ENCODE measurements around the gene ENTPD2. TPM values are rescaled to one million over a fixed set of nuclear protein-coding genes. Genes with fewer than 3 reads are reported as not detected.

Gene ENTPD2
- total and polyA plus RNA-seq, 5 donors = 0.92 to 2.9 (median 1.6) TPM

DNA sequence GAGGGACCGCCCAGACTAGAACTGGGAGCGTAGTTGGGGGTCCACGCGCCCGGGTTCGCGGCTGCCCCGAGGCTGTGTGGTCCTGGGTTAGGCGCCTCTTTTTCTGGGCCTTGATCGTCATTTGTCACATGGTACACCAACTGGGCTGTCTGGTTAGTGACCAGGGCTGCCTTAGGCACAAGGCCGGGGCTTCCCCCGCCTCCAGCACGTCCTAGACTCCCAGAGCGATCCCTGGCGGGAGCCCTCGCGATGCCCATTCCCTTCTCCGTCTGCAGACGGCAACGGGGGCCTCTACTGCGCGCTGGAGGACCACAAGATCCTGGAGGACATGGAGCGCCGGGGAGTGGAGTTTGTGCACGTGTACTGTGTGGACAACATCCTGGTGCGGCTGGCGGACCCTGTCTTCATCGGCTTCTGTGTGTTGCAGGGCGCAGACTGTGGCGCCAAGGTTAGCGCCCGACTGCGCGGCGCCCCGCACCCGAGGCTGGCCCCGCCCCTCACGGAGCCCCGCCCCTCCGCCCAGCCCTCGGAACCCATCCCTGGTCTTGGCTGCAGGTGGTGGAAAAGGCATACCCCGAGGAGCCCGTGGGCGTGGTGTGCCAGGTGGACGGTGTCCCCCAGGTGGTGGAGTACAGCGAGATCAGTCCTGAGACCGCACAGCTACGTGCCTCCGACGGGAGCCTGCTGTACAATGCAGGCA, 25.0 kb upstream of the ENTPD2 start:
- Histone ChIP-seq H3K9me3 (ENCODE audit: control insufficient read depth, low read length) (no peaks in the 10 kb centered on the region), H3K4me1 (ENCODE audit: control insufficient read depth, insufficient read depth, low read length) (no peaks in the 10 kb centered on the region), H3K4me3 (ENCODE audit: low read length) (no peak overlapping the region), H3K27me3 (ENCODE audit: control insufficient read depth, insufficient read depth) (no peaks in the 10 kb centered on the region), H3K27ac (ENCODE audit: low read length) (no peak overlapping the region)
- 77% methylated on average over 51 of the region's 51 CpGs for WGBS
- intact Hi-C loops (cut with DNase I) = no loop called here
- ATAC-seq = no peak
- peak in 2 of 3 donors; percentile 49 to 57 for DNase-seq

DNA sequence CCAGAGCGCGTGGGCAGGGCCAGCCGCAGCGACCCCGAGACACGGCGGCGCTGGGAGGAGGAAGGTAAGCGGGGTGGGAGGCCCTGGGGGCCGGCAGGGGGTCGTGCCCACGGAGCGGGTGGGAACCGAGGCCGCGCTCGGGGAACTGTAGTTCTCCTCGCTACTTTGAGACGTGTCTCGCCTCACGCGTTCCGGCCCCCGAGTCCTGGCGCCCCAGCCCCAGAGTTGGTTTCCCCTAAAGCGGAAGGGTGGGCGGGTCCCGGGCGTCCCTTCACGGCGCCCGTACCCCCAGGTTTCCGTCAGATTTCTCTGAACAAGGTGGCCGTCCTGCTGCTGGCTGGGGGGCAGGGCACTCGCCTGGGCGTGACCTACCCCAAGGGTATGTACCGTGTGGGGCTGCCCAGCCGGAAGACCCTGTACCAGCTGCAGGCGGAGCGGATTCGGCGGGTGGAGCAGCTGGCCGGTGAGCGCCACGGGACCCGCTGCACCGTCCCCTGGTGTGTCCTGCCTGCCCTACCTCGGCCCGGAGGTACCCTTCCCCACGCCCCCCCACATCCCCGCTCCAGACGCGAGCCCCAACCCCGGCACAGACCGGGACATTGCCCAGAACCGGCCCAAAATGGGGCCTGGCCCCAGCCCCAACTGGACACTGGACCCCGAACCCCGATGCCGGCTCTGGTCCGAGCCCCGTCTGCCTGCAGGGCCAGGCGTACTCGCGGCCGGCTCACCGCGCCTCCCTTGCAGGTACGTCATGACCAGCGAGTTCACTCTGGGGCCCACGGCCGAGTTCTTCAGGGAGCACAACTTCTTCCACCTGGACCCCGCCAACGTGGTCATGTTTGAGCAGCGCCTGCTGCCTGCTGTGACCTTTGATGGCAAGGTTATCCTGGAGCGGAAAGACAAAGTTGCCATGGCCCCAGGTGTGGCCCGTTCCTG, 24.2 kb upstream of the ENTPD2 start:
- peak; percentile 17 to 30 for ATAC-seq
- Histone ChIP-seq H3K27ac (ENCODE audit: low read length) (peak overlapping the region; percentile 16), H3K27me3 (ENCODE audit: control insufficient read depth, insufficient read depth) (no peaks in the 10 kb centered on the region), H3K4me1 (ENCODE audit: control insufficient read depth, insufficient read depth, low read length) (no peaks in the 10 kb centered on the region), H3K4me3 (ENCODE audit: low read length) (peak overlapping the region; percentile 74), H3K9me3 (ENCODE audit: control insufficient read depth, low read length) (no peaks in the 10 kb centered on the region)
- intact Hi-C loops (cut with DNase I) = no loop called here
- 20% methylated on average over 76 of the region's 76 CpGs for WGBS
- peak in 2 of 3 donors; percentile 74 to 76 for DNase-seq

DNA sequence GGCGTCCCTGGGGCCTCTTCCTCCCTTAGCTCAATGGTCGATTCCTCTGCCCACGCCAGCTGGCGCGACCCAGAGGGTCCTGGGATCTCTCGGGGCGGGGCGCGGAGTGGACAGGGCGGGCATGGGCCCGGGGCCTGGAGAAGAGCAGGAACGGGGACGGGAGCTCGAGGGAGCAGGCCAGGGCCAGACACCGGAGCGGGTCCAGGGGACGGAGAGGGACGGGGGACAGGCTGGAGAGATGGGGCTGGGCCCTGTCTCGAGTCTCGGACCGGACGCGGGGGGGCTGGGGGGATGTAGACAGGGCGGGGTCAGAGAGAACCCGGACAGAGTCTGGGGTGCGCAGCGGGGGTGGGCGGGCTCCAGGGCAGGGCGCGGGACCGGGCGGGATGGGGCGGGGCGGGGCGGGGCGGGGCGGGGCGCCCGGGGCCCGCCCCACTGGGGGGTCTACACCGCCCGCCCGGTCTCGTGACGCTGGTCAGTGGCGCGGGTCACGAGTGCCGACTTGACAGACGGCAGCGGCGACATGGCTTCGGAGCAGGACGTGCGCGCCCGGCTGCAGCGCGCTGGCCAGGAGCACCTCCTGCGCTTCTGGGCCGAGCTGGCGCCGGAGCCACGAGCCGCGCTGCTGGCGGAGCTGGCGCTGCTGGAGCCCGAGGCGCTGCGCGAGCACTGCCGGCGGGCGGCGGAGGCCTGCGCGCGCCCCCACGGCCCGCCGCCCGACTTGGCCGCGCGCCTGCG, 23.3 kb upstream of the ENTPD2 start, which contains the start of gene UAP1L1:
Gene UAP1L1 (plus strand): TSS at position 508 of the 738 bp plus-strand sequence. CDS start 16 bp downstream, at position 524.
- H3K27ac ChIP-seq (ENCODE audit: low read length) = peak within 1 kb of the TSS; percentile 50
- H3K27me3 ChIP-seq (ENCODE audit: control insufficient read depth, insufficient read depth) = no peaks in the 10 kb centered on the region
- ATAC-seq (peak; percentile 67 to 77), DNase-seq (peak; percentile 75 to 94 (median 93))
- WGBS = under 1% methylated on average over 87 of the region's 87 CpGs
- H3K9me3 ChIP-seq (ENCODE audit: control insufficient read depth, low read length) = no peaks in the 10 kb centered on the region
- no peaks in the 10 kb centered on the region for H3K4me1 ChIP-seq (ENCODE audit: control insufficient read depth, insufficient read depth, low read length)
- intact Hi-C loops (cut with DNase I) = no loop called here
- peak within 1 kb of the TSS; percentile 74 for H3K4me3 ChIP-seq (ENCODE audit: low read length)

DNA sequence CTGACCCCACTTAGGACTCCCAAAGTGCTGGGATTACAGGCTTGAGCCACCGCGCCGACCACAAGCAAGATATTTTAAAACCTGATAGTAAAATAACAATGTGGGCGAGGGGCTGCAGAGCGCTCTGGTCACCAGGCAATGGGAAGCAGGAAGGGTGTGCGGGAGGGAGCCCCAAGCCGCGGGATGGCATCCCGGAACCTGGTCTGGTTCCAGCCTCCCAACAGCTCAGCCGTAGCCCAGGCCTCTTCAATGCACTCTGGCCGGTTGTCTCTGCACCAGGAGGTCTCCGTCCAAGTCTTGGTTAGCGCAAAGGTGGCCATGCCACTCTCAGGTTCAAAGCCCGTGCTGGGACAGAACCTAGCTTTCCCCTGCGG, 22.8 kb upstream of the ENTPD2 start:
- H3K9me3 ChIP-seq (ENCODE audit: control insufficient read depth, low read length) = no peaks in the 10 kb centered on the region
- H3K4me3 ChIP-seq (ENCODE audit: low read length) = peak overlapping the region; percentile 74
- no peak for DNase-seq
- H3K27me3 ChIP-seq (ENCODE audit: control insufficient read depth, insufficient read depth) = no peaks in the 10 kb centered on the region
- no peak for ATAC-seq
- peak overlapping the region; percentile 50 for H3K27ac ChIP-seq (ENCODE audit: low read length)
- no peaks in the 10 kb centered on the region for H3K4me1 ChIP-seq (ENCODE audit: control insufficient read depth, insufficient read depth, low read length)
- intact Hi-C loops (cut with DNase I) = no loop called here
- WGBS = 56% methylated on average over 15 of the region's 15 CpGs

DNA sequence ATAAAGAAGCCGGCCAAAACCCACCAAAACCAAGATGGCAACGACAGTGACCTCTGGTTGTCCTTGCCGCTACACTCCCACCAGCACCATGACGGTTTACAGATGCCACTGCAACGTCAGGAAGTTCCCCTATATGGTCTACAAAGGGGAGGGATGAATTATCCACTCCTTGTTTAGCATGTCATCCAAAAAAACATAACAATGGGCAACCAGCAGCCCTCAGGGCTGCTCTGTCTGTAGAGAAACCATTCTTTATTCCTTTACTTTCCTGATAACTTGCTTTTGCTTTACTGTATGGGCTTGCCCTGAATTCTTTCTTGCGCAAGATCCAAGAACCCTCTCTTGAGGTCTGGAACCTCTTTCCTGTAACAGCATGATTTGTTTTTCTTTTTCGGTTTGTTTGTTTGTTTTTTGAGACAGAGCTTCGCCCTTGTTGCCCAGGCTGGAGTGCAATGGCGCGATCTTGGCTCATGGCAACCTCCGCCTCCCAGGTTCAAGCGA, 21.5 kb upstream of the ENTPD2 start:
- 82% methylated on average over 12 of the region's 12 CpGs for WGBS
- intact Hi-C loops (cut with DNase I) = no loop called here
- no peaks in the 10 kb centered on the region for H3K4me1 ChIP-seq (ENCODE audit: control insufficient read depth, insufficient read depth, low read length)

DNA sequence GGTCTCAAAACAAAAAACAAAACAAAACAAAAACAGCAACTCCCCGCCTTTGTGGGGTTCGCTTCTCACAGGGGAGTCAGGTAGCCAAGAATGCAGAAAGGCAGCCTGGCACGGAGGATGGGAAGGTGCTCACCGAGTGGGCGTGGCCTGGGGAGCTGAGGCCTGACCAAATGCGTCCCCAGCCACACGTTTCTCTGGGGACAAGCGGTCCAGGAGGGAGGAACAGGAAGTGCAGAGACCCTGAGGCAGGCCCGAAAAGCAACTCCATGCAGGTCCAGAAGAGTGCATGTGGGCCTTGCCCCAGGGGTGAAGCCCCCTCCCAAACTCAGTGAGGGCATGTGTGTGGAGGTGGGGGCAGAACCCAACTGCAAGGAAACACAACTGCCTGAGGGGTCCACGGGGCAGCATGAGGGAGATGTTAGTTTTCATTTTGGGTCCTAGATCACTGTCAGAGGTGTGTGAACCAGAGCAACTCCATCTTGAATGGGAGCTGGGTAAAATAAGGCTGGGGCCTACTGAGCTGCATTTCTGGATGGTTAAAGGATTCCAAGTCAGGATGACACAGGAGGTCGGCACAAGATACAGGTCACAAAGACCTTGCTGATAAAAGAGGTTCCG, 20.9 kb upstream of the ENTPD2 start:
- no peaks in the 10 kb centered on the region for H3K4me1 ChIP-seq (ENCODE audit: control insufficient read depth, insufficient read depth, low read length)
- DNase-seq = peak in 2 of 3 donors; percentile 48 to 50

More for the DNA sequence above, 21.5 kb upstream of the ENTPD2 start:
- ATAC-seq (no peak), DNase-seq (peak in 1 of 3 donors; percentile 4)
- Histone ChIP-seq H3K27me3 (ENCODE audit: control insufficient read depth, insufficient read depth) (no peaks in the 10 kb centered on the region), H3K4me3 (ENCODE audit: low read length) (no peak overlapping the region), H3K9me3 (ENCODE audit: control insufficient read depth, low read length) (no peaks in the 10 kb centered on the region), H3K27ac (ENCODE audit: low read length) (no peak overlapping the region)

DNA sequence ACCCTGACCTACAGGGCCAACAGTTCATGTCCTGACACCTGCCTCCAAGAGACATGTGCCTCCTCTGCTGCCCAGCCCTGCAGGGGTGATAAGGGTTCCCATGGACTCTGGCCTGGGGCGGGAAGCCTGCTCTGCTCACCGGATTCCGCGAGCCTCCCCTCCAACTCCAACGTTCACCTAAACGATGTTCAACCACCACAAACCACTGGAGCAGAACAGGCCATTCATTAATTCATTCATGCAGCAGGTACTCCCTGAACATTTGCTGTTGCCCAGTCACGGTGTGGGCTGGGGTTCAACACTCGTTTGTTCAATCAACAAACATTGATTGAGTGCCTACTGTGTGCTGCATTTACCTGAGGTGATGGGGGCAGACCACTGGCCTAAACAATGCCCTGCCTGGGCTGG, 20.1 kb upstream of the ENTPD2 start:
- ATAC-seq = no peak

More for the DNA sequence above, 20.9 kb upstream of the ENTPD2 start:
- intact Hi-C loops (cut with DNase I) = no loop called here
- no peak overlapping the region for H3K27ac ChIP-seq (ENCODE audit: low read length)
- WGBS = 85% methylated on average over 12 of the region's 12 CpGs
- no peak for ATAC-seq
- H3K27me3 ChIP-seq (ENCODE audit: control insufficient read depth, insufficient read depth) = no peaks in the 10 kb centered on the region
- no peak overlapping the region for H3K4me3 ChIP-seq (ENCODE audit: low read length)
- no peaks in the 10 kb centered on the region for H3K9me3 ChIP-seq (ENCODE audit: control insufficient read depth, low read length)

DNA sequence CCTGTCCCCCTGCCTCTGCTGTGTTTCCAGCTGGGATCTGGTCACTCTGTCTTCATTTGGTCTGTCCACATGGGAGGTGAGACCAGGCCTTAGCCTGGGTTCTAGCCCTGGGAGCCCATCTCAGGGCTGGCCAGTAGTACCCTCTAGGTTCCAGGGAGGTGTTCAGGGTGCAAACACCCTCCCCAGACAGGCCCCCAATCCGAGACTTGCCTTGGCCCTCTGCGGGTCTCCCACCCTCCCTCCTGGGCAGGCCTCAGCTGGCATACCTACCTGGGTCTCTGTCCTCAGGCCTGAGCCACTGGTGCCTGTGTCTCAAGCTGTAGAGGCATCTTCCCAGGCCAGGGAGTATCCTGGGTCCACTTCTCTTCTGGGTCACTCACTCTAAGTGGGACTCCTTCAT, 17.4 kb upstream of the ENTPD2 start:
- DNase-seq (peak in 2 of 3 donors; percentile 47 to 52), ATAC-seq (peak in 1 of 2 donors; percentile 1)
- Histone ChIP-seq H3K4me3 (ENCODE audit: low read length) (no peak overlapping the region), H3K27me3 (ENCODE audit: control insufficient read depth, insufficient read depth) (no peaks in the 10 kb centered on the region), H3K4me1 (ENCODE audit: control insufficient read depth, insufficient read depth, low read length) (no peaks in the 10 kb centered on the region), H3K27ac (ENCODE audit: low read length) (no peak overlapping the region), H3K9me3 (ENCODE audit: control insufficient read depth, low read length) (no peaks in the 10 kb centered on the region)
- 93% methylated on average over 2 of the region's 2 CpGs for WGBS
- intact Hi-C loops (cut with DNase I) = no loop called here

More for the DNA sequence above, 20.1 kb upstream of the ENTPD2 start:
- WGBS = 88% methylated on average over 8 of the region's 8 CpGs
- no peaks in the 10 kb centered on the region for H3K4me1 ChIP-seq (ENCODE audit: control insufficient read depth, insufficient read depth, low read length)
- no peak overlapping the region for H3K27ac ChIP-seq (ENCODE audit: low read length)
- H3K27me3 ChIP-seq (ENCODE audit: control insufficient read depth, insufficient read depth) = no peaks in the 10 kb centered on the region
- DNase-seq = peak in 1 of 3 donors; percentile 16
- no peak overlapping the region for H3K4me3 ChIP-seq (ENCODE audit: low read length)
- intact Hi-C loops (cut with DNase I) = no loop called here
- H3K9me3 ChIP-seq (ENCODE audit: control insufficient read depth, low read length) = no peaks in the 10 kb centered on the region

DNA sequence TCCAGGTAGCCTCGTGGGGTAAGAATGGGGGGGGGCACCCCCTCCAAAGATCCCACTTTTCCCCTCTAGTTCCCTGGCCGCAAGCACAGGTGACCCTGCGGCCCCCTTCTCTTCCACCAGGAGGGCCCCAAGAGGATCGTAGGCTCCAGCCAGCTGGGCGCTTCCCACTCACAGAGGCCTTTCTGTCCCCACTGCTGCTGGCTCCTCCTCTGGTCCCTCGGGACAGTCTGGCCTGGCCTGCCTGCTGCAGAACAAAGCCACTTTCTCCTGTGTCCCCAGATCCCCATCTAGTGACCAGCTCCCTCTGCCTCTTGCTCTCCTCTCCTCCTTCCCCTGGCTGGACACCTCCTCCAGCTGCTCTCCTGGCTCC, 17.0 kb upstream of the ENTPD2 start:
- no peaks in the 10 kb centered on the region for H3K9me3 ChIP-seq (ENCODE audit: control insufficient read depth, low read length)
- peak overlapping the region; percentile 48 for H3K4me3 ChIP-seq (ENCODE audit: low read length)
- peak overlapping the region; percentile 49 for H3K27ac ChIP-seq (ENCODE audit: low read length)
- 13% methylated on average over 6 of the region's 6 CpGs for WGBS
- H3K4me1 ChIP-seq (ENCODE audit: control insufficient read depth, insufficient read depth, low read length) = no peaks in the 10 kb centered on the region
- intact Hi-C loops (cut with DNase I) = no loop called here
- no peaks in the 10 kb centered on the region for H3K27me3 ChIP-seq (ENCODE audit: control insufficient read depth, insufficient read depth)
- DNase-seq = peak; percentile 67 to 89 (median 87)
- peak; percentile 42 to 47 for ATAC-seq

DNA sequence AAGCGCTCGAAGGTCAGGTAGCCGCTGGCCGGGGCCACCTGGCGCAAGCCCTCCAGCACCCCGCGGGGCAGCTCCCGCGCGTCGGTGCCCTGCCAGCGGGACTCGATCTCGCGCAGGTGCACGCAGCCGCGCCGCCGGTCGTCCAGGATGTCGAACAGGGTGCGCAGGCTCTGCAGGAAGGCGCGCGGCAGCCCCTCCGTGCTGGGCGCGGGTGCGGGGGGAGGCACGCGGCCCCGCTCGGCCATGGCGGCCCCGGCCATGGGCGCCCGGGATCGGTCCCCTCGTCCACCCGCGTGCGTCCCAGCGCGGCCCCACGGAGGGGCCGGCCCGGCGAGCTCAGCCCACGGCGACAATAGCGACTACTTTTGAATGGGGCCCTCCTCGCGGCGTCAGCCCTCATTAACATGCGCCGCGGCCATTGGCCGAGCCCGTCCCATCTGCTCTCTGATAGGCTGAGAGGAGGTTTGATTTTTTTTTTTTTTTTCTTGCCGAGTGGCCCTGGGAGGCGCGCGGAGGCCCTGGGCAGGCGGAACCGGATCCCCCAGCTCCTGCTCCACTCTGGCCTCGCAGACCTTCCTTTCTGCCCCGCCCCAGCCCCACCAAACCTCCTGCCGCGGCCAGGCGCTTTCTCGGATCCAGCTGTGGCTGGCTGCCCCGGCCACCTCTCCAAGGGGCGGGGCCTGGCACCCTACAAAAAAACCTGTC, 16.5 kb upstream of the ENTPD2 start, which contains the start of gene SAPCD2:
Gene SAPCD2 (minus strand): TSS at position 357 of the 705 bp plus-strand sequence. CDS start 97 bp downstream, at position 260.
- ATAC-seq (peak; percentile 92 to 94), DNase-seq (peak; percentile 90 to 96 (median 95))
- Histone ChIP-seq H3K27me3 (ENCODE audit: control insufficient read depth, insufficient read depth) (no peaks in the 10 kb centered on the region), H3K27ac (ENCODE audit: low read length) (peak within 1 kb of the TSS; percentile 49), H3K4me3 (ENCODE audit: low read length) (peak within 1 kb of the TSS; percentile 48), H3K9me3 (ENCODE audit: control insufficient read depth, low read length) (no peaks in the 10 kb centered on the region), H3K4me1 (ENCODE audit: control insufficient read depth, insufficient read depth, low read length) (no peaks in the 10 kb centered on the region)
- under 1% methylated on average over 74 of the region's 74 CpGs for WGBS
- intact Hi-C loops (cut with DNase I) = no loop called here

All from right cardiac atrium (tissue), 5 donors.